BE2C (cell line): ENCODE measurements around the gene RNF167.

Source experiments
- DNase-seq: peaks from one replicate; pipeline ENCODE4 v3.0.0-alpha.2; 2020
- H3K27me3 ChIP-seq: fragments of 250-450 bp; sonication (Bioruptor Pico); 2 replicates; pipeline ENCODE4 v1.5.1; 2020; ENCODE audit warnings: mild to moderate bottlenecking
- H3K36me3 ChIP-seq: fragments of 250-450 bp; sonication (Bioruptor Pico); 2 replicates; pipeline ENCODE4 v1.5.1; 2020; ENCODE audit warnings: mild to moderate bottlenecking
- H3K4me1 ChIP-seq: fragments of 250-450 bp; sonication (Bioruptor Pico); 2 replicates; pipeline ENCODE4 v1.5.1; 2020
- H3K4me3 ChIP-seq: 2 replicates; pipeline ENCODE4 v1.5.1; 2011; ENCODE audit warnings: low read depth, low read length
- H3K9me3 ChIP-seq: fragments of 250-450 bp; sonication (Bioruptor Pico); 2 replicates; pipeline ENCODE4 v1.5.1; 2020
- TF ChIP-seq, protein P1 (sequence below): IDR thresholded peaks from 2 replicates; pipeline ENCODE4 v1.5.1; 2012; ENCODE audit warnings: mild to moderate bottlenecking, low read depth, low read length

RNF167 gene

DNA sequence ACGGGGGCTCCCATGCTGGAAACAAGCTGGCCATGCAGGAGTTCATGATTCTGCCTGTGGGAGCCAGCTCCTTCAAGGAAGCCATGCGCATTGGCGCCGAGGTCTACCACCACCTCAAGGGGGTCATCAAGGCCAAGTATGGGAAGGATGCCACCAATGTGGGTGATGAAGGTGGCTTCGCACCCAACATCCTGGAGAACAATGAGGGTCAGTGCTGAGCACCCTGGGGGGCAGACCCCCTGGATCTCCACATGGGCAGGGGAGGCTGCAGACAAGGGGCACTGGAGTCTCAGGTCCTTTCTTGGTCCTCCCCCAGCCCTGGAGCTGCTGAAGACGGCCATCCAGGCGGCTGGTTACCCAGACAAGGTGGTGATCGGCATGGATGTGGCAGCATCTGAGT lies 15.0 kb downstream of the RNF167 start:
- H3K9me3 ChIP-seq, result no peaks in the 10 kb centered on the region
- peaks cover 4% of the 10 kb centered on the region; the same call in 1 of the 2 replicates for H3K4me1 ChIP-seq
- TF ChIP-seq, protein P1, sequence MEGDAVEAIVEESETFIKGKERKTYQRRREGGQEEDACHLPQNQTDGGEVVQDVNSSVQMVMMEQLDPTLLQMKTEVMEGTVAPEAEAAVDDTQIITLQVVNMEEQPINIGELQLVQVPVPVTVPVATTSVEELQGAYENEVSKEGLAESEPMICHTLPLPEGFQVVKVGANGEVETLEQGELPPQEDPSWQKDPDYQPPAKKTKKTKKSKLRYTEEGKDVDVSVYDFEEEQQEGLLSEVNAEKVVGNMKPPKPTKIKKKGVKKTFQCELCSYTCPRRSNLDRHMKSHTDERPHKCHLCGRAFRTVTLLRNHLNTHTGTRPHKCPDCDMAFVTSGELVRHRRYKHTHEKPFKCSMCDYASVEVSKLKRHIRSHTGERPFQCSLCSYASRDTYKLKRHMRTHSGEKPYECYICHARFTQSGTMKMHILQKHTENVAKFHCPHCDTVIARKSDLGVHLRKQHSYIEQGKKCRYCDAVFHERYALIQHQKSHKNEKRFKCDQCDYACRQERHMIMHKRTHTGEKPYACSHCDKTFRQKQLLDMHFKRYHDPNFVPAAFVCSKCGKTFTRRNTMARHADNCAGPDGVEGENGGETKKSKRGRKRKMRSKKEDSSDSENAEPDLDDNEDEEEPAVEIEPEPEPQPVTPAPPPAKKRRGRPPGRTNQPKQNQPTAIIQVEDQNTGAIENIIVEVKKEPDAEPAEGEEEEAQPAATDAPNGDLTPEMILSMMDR, result no peak
- no peak for DNase-seq
- no peak overlapping the region for H3K4me3 ChIP-seq
- H3K36me3 ChIP-seq, result no peaks in the 10 kb centered on the region
- H3K27me3 ChIP-seq, result no peaks in the 10 kb centered on the region

DNA sequence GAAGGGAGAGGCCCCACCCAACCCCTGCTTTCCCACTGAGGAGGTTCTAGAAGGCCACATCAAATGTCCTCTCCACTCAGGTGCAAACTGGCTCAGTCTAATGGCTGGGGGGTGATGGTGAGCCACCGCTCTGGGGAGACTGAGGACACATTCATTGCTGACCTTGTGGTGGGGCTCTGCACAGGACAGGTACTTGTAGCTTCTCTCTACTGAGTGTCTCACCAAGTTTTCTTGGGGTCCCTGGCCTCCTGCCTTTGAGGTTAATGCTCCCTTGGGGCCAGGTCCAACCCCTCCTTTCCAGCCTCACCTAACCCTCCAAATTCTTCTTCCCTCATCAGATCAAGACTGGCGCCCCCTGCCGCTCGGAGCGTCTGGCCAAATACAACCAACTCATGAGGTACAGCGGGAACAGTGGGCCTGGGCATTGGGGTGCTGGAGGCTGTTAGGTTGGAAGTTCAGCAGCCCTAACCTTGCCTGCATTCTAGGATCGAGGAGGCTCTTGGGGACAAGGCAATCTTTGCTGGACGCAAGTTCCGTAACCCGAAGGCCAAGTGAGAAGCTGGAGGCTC lies 16.5 kb downstream of the RNF167 start:
- no peak overlapping the region for H3K4me3 ChIP-seq
- no peaks in the 10 kb centered on the region for H3K36me3 ChIP-seq
- no peaks in the 10 kb centered on the region for H3K9me3 ChIP-seq
- DNase-seq, result no peak
- H3K27me3 ChIP-seq, result no peaks in the 10 kb centered on the region
- TF ChIP-seq, protein P1, result no peak
- H3K4me1 ChIP-seq, result no peaks in the 10 kb centered on the region

GRCh38 chr17:4958102-4958501 lies 18.0 kb downstream of the RNF167 start:
- Histone ChIP-seq H3K27me3 (no peaks in the 10 kb centered on the region), H3K9me3 (no peaks in the 10 kb centered on the region), H3K36me3 (no peaks in the 10 kb centered on the region), H3K4me1 (no peaks in the 10 kb centered on the region), H3K4me3 (no peak overlapping the region)
- no peak for DNase-seq
- TF ChIP-seq, protein P1, result no peak

GRCh38 chr17:4959261-4959965 lies 19.3 kb downstream of the RNF167 start:
- Histone ChIP-seq H3K36me3 (no peaks in the 10 kb centered on the region), H3K9me3 (no peaks in the 10 kb centered on the region), H3K4me3 (no peak overlapping the region), H3K27me3 (no peaks in the 10 kb centered on the region), H3K4me1 (no peaks in the 10 kb centered on the region)
- DNase-seq, result no peak
- TF ChIP-seq, protein P1, result no peak

DNA sequence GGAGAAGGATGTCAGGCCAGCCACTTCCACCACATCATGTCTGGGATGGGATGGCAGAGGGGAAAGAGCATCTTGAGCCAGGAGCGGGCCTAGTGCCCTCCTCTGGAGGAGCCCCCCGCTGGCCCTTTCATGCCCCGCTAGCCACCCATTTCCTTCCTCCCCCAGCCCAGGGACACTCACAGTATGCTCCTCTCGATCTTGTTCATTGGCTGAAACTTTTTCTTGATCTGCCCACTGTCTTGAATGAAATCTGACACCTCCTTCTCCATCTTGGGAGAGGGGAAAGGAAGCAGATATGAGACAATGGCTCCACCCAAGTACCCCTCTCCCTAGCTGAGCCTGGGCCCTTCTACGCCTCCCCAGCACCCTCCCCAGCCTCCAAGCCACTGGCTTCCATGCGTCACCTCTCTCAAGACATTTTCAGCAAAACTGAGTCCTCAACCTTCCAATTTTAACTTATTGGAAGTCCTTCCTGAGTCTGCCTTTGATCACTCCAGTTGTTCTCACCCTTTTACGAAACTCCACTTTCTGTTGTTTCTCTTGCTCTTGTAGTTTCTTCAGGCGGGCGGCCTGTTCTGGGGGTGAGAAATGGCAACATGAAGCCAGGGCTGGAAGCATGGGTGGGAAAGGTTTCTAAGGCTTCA lies 20.3 kb downstream of the RNF167 start:
- TF ChIP-seq, protein P1, result no peak
- DNase-seq, result no peak
- H3K27me3 ChIP-seq, result no peaks in the 10 kb centered on the region
- H3K9me3 ChIP-seq, result no peaks in the 10 kb centered on the region
- H3K4me1 ChIP-seq, result no peaks in the 10 kb centered on the region
- no peaks in the 10 kb centered on the region for H3K36me3 ChIP-seq
- no peak overlapping the region for H3K4me3 ChIP-seq
